Lung (tissue), 12 donors: ENCODE results near the gene PRKAR1B. TPM values are rescaled to one million over a fixed set of nuclear protein-coding genes. Genes with fewer than 3 reads are reported as not detected.

ENCODE experiments used
- ATAC-seq: fragments of 200-7000 bp; cut with Tn5 transposase; one replicate; pipeline ENCODE4 v1.9.1; 2020; ENCODE audit warnings: moderate number of reproducible peaks; ENCODE audit not compliant: insufficient read depth, low FRiP score
- DNase-seq, 3 donors: peaks; one replicate each; pipeline ENCODE4 v3.0.0-alpha.2; 2013 to 2017
- H3K27ac ChIP-seq, 2 donors: one replicate each; pipeline ENCODE4 v1.5.1; 2013; ENCODE audit warnings: mild to moderate bottlenecking in 2 of 2, moderate library complexity in 2 of 2, control low read depth in 1 of 2, inconsistent platforms in 1 of 2, low read depth in 1 of 2, low read length in 1 of 2
- H3K27me3 ChIP-seq, 3 donors: one replicate each; pipeline ENCODE4 v1.5.1; 2013; ENCODE audit warnings: low read length in 2 of 3; ENCODE audit not compliant: control insufficient read depth in 3 of 3, insufficient read depth in 3 of 3
- H3K36me3 ChIP-seq, 4 donors: one replicate each; pipeline ENCODE4 v1.5.1; 2013; ENCODE audit warnings: low read length in 4 of 4, mild to moderate bottlenecking in 1 of 4, moderate library complexity in 1 of 4; ENCODE audit not compliant: control insufficient read depth in 4 of 4, insufficient read depth in 4 of 4
- H3K4me1 ChIP-seq, 5 donors: one replicate each; pipeline ENCODE4 v1.5.1; 2013; ENCODE audit warnings: low read length in 5 of 5, mild to moderate bottlenecking in 2 of 5, moderate library complexity in 1 of 5; ENCODE audit not compliant: control insufficient read depth in 5 of 5, insufficient read depth in 5 of 5
- H3K4me3 ChIP-seq: one replicate; pipeline ENCODE4 v1.5.1; 2013; ENCODE audit warnings: mild to moderate bottlenecking, control low read depth, moderate library complexity
- H3K9ac ChIP-seq, 2 donors: one replicate each; pipeline ENCODE4 v1.5.1; 2013; ENCODE audit warnings: low read length in 2 of 2, control low read depth in 1 of 2; ENCODE audit not compliant: insufficient read depth in 1 of 2
- H3K9me3 ChIP-seq, 4 donors: one replicate each; pipeline ENCODE4 v1.5.1; 2013; ENCODE audit warnings: low read length in 3 of 4, mild to moderate bottlenecking in 1 of 4, moderate library complexity in 1 of 4; ENCODE audit not compliant: control insufficient read depth in 4 of 4, insufficient read depth in 3 of 4
- WGBS, 2 donors: extraction: QIAGEN DNeasy Blood & Tissue Kit; methylation state at CpG; one replicate each; pipeline ENCODE4 v1.1.7; 2013; 5-methylcytosine and 5-hydroxymethylcytosine counted together
- polyA plus RNA-seq, 2 donors: library from polyadenylated mRNA; stranded (reverse); fragments of 200-250 nt; gene quantifications; one replicate each; pipeline ENCODE4 v1.2.1, GENCODE V29; 2013
- total RNA-seq, 2 donors: library from RNA; depleted of rRNA in 1 of 2; stranded (reverse); fragments of >200 nt in 1 of 2; gene quantifications; one replicate each; pipeline ENCODE4 v1.2.1, GENCODE V29; 2014 to 2021
- TF ChIP-seq, protein P1 (sequence below): IDR thresholded peaks from 2 replicates; pipeline ENCODE4 v1.5.1; 2012; ENCODE audit warnings: mild to moderate bottlenecking; ENCODE audit errors: control extremely low read depth, extremely low read depth
- donor health status: control.
- donor health status: control.
- donor health status: Bipolar disorder and iron deficiency.
- donor health status: healthy.
- donor health status: DM: yes; HTN: yes; CAD: no.

PRKAR1B gene
- total and polyA plus RNA-seq, 4 donors: 11.3 to 32.0 (median 16.3) TPM

DNA sequence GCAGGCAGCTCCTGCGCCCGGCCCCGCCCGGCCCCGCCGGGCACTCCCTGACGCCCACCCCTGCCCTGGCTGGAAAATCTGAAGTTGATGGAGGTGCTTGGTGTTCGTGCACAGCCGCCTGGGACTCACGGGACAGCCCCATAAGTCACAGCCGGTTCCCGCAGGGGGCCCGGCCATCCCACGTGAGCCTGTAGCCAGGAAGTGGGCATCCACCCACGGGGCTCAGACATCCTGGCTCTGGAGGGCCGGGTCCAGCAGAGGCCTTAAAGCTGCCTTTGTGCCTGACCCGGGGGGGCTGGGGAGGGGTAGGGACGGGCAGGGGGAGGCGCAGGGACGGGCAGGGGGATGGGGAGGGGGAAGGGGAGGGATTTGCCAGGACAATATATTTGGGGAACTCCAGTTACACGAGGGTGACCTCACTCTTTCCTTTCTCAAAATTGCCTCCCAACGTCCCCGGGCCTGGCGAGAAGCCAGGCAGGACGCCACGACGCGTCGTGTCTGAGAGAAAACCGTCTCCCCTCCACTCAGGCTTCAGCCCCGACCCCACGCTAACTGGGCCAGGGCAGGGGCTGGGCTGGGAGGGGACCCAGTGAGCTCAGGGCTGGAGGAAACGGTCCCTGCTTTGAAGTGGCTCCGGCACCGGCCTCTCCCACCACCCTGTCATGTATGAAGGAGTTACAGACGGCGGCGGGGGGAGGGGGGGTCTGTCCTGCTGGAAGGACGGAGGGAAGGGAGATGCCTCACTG lies 125.3 kb downstream of the PRKAR1B start:
- Histone ChIP-seq H3K27ac (peak overlapping the region in 1 of 2 donors; percentile 91), H3K27me3 (no peaks in the 10 kb centered on the region), H3K4me1 (peaks cover 0 to 9% (median 0%) of the 10 kb centered on the region in 5 donors), H3K4me3 (no peak overlapping the region), H3K36me3 (peaks cover 0 to 2% (median 0%) of the 10 kb centered on the region in 4 donors), H3K9me3 (no peaks in the 10 kb centered on the region), H3K9ac (no peak overlapping the region)
- TF ChIP-seq, protein P1, sequence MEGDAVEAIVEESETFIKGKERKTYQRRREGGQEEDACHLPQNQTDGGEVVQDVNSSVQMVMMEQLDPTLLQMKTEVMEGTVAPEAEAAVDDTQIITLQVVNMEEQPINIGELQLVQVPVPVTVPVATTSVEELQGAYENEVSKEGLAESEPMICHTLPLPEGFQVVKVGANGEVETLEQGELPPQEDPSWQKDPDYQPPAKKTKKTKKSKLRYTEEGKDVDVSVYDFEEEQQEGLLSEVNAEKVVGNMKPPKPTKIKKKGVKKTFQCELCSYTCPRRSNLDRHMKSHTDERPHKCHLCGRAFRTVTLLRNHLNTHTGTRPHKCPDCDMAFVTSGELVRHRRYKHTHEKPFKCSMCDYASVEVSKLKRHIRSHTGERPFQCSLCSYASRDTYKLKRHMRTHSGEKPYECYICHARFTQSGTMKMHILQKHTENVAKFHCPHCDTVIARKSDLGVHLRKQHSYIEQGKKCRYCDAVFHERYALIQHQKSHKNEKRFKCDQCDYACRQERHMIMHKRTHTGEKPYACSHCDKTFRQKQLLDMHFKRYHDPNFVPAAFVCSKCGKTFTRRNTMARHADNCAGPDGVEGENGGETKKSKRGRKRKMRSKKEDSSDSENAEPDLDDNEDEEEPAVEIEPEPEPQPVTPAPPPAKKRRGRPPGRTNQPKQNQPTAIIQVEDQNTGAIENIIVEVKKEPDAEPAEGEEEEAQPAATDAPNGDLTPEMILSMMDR: no peak
- peak; percentile 42 to 62 (median 58) for DNase-seq
- WGBS, 2 donors: 11 to 21% methylated on average over 39 of the region's 39 CpGs
- no peak for ATAC-seq

DNA sequence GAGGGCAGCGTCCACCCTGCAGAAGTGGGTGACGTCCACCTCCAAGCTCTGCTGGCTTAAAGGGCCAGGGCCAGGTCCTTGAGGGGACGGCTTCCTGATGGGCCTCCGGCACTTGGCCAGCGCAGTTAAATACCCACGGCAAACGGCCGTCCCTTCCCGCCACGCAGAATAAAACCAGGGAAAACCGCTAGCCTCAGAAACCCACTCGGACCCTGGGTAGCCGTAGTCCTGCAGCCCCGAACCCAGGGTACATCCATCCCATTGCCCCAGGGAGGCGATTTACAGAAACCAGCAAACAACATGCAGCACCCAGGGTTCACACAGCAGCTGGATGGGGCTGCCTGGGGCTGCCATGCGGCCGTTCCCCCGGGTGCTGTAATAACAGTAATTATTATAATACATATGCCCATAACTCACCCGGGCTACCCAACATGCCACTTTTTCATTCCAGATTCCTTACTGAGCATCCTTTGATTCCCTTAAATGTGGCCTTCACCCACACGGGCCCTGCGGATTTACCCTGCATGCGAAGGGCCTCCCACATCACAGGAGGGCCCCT lies 126.0 kb downstream of the PRKAR1B start:
- ATAC-seq: no peak
- Histone ChIP-seq H3K9ac (no peak overlapping the region), H3K4me1 (peaks cover 0 to 9% (median 0%) of the 10 kb centered on the region in 5 donors), H3K4me3 (no peak overlapping the region), H3K27ac (peak overlapping the region in 1 of 2 donors; percentile 63), H3K36me3 (peaks cover 0 to 2% (median 0%) of the 10 kb centered on the region in 4 donors), H3K9me3 (no peaks in the 10 kb centered on the region), H3K27me3 (no peaks in the 10 kb centered on the region)
- 77 to 79% methylated on average over 22 of the region's 22 CpGs for WGBS, 2 donors
- TF ChIP-seq, protein P1: no peak
- DNase-seq: no peak

DNA sequence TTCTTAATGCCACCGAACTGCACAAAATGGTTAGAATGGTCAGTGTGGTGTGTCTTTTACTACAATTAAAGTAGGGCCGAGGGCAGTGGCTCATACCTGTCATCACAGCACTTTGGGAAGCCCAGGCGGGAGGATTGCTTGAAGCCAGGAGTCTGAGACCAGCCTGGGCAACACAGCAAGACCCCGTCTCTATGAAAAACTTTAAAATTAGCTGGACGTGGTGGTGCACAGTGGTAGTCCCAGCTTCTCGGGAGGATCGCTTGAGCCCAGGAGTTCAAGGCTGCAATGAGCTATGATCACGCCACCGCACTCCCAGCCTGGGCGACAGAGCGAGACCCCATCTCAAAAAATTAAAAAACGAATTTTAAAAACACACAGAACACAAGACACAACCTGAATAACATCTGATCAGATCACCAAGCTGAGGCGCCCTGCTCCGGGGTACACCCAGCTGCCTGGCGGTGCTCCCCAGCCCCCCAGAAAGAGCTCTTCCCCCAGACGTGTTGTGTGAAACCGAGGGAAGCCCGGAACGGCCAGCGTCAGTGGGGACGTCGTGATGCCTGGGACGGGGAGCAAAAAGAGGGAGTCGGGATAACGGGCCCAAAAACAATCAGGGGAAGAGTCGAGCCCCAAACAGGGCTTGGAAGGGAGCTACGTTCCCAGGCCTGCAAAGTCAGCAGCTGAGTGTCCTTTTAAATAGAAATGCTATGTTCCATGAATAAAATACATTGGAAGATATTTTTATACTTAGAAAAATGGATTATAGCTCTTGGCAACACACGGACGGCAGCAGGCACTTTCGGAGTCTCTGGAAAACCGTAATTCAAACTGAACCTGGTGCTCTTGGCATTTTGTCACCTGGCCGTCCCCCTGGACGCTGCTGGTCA lies 126.7 kb downstream of the PRKAR1B start:
- TF ChIP-seq, protein P1: no peak
- H3K9me3 ChIP-seq: peaks cover 0 to 3% (median 0%) of the 10 kb centered on the region in 4 donors
- H3K27me3 ChIP-seq: no peaks in the 10 kb centered on the region
- peaks cover 0 to 9% (median 0%) of the 10 kb centered on the region in 5 donors for H3K4me1 ChIP-seq
- no peak overlapping the region for H3K9ac ChIP-seq
- no peak for ATAC-seq
- DNase-seq: no peak
- WGBS, 2 donors: 94 to 95% methylated on average over 33 of the region's 33 CpGs
- H3K36me3 ChIP-seq: peaks cover 0 to 6% (median 4%) of the 10 kb centered on the region in 4 donors
- H3K4me3 ChIP-seq: no peak overlapping the region
- no peak overlapping the region for H3K27ac ChIP-seq
